ENCODE measurements around the gene FA2H.
A peak's percentile ranks its signal among the peaks of the same experiment; 100 is the strongest.
"Not testable (repeated sequence)": the region's sequence is repeated elsewhere in the genome, so short reads cannot be mapped to it uniquely, and the experiment has no call there.

Gene FA2H

GRCh38 chr16:74770831-74771526 is 3.6 kb downstream of the FA2H start:
- no peak for DNase-seq (ENCODE audit: low spot score)

- no peak for DNase-seq (ENCODE audit: low spot score)
Observed at GRCh38 chr16:74769586-74770190, 4.9 kb downstream of the FA2H start.

- no peak for DNase-seq (ENCODE audit: low spot score)
Observed at GRCh38 chr16:74768239-74768638, 6.4 kb downstream of the FA2H start.

GRCh38 chr16:74767749-74768148 is 6.9 kb downstream of the FA2H start:
- DNase-seq (ENCODE audit: low spot score), result no peak

- DNase-seq (ENCODE audit: low spot score), result peak; percentile 39
Observed at GRCh38 chr16:74766729-74767128, 7.9 kb downstream of the FA2H start.

GRCh38 chr16:74764184-74764583 is 10.4 kb downstream of the FA2H start:
- DNase-seq (ENCODE audit: low spot score), result not testable (repeated sequence)

GRCh38 chr16:74761665-74762064 is 13.0 kb downstream of the FA2H start:
- no peak for DNase-seq (ENCODE audit: low spot score)

- no peak for DNase-seq (ENCODE audit: low spot score)
Observed at GRCh38 chr16:74760007-74760767, 14.4 kb downstream of the FA2H start.

GRCh38 chr16:74759564-74759963 is 15.1 kb downstream of the FA2H start:
- DNase-seq (ENCODE audit: low spot score), result no peak

GRCh38 chr16:74758801-74759200 is 15.8 kb downstream of the FA2H start:
- DNase-seq (ENCODE audit: low spot score), result no peak

- DNase-seq (ENCODE audit: low spot score), result no peak
Observed at GRCh38 chr16:74757349-74757748, 17.3 kb downstream of the FA2H start.

GRCh38 chr16:74756203-74756602 is 18.4 kb downstream of the FA2H start:
- DNase-seq (ENCODE audit: low spot score), result no peak

GRCh38 chr16:74753180-74753579 is 21.4 kb downstream of the FA2H start:
- no peak for DNase-seq (ENCODE audit: low spot score)

GRCh38 chr16:74752756-74753155 is 21.9 kb downstream of the FA2H start:
- DNase-seq (ENCODE audit: low spot score), result no peak

- DNase-seq (ENCODE audit: low spot score), result no peak
Observed at GRCh38 chr16:74752258-74752657, 22.4 kb downstream of the FA2H start.

GRCh38 chr16:74751658-74752057 is 23.0 kb downstream of the FA2H start:
- no peak for DNase-seq (ENCODE audit: low spot score)

- DNase-seq (ENCODE audit: low spot score), result no peak
Observed at GRCh38 chr16:74749291-74750055, 25.1 kb downstream of the FA2H start.

- DNase-seq (ENCODE audit: low spot score), result no peak
Observed at GRCh38 chr16:74748616-74749026, 26.0 kb downstream of the FA2H start.

- DNase-seq (ENCODE audit: low spot score), result no peak
Observed at GRCh38 chr16:74747716-74748615, 26.7 kb downstream of the FA2H start.

GRCh38 chr16:74745926-74746325 is 28.7 kb downstream of the FA2H start:
- no peak for DNase-seq (ENCODE audit: low spot score)

- DNase-seq (ENCODE audit: low spot score), result no peak
Observed at GRCh38 chr16:74745109-74745615, 29.5 kb downstream of the FA2H start.

Measured in NAMALWA (cell line).